DMS153 treated with DMSO at 0.1 percent for 48 hours (cell line): ENCODE data around the gene DRC3.
"Not testable (repeated sequence)": the region's sequence is repeated elsewhere in the genome, so short reads cannot be mapped to it uniquely, and the experiment has no call there.

Experiments used
- DNase-seq: peaks from one replicate; lab custom pipeline; 2025; ENCODE audit not compliant: unreplicated experiment; lab: John Stamatoyannopoulos, UW

Gene DRC3

DNA sequence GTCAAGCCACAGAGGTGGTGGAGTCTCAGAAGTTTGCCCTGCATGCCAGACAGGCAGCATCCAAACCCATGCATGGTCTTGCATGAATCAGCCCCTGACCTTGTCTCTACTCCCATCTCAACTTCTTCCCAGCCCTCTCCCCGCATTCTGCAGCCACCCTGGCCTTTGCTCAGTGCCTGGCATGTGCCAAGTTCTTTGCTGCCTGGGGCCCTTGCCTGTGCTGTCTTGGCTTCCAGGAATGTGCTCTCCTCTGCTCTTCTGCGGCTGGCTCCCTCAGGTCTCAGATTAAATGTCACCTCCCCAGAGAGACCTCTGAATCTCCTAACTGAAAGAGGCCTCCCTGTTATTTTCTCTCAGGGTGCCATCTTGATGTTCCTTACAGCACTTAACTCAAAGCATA is 17.6 kb downstream of the DRC3 start:
- DNase-seq, result no peak

DNA sequence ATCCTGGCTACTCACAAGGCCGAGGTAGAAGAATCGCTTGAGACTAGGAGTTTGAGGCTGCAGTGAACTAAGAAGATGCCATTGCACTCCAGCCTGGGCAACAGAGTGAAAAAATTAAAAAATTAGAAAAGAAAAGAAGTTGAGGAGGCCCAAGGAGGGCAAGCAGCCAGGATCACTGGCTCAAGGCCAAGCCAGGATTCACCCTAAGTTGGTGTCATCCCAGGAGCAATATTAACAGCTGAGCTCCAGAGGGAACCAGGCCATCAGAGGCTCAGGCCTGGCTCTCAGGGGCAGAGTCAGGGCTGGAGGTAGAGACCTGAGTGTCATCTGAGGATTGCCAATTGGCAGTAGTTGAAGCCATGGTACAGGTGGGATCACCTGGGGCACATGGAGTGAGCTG is 20.7 kb downstream of the DRC3 start:
- no peak for DNase-seq

DNA sequence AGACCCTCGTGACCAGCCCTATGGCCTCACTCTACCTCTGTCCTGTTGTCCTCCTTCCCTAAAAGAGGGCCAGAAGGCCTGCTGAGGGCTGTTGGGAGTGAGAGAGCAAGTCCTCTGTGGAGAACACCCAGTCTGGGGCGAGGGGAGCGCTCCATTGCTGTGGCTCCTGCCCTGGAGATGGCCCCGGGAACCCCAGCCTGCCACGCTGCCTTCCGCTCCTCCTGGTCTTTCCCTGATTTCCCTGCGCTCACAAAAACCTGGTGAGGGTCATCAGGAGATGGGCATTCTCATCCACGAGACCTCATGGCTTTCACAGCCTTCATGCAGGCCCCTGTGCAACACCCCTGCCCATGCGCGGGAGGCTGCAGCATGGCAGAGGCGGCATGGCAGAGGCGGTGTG is 21.2 kb downstream of the DRC3 start:
- no peak for DNase-seq

DNA sequence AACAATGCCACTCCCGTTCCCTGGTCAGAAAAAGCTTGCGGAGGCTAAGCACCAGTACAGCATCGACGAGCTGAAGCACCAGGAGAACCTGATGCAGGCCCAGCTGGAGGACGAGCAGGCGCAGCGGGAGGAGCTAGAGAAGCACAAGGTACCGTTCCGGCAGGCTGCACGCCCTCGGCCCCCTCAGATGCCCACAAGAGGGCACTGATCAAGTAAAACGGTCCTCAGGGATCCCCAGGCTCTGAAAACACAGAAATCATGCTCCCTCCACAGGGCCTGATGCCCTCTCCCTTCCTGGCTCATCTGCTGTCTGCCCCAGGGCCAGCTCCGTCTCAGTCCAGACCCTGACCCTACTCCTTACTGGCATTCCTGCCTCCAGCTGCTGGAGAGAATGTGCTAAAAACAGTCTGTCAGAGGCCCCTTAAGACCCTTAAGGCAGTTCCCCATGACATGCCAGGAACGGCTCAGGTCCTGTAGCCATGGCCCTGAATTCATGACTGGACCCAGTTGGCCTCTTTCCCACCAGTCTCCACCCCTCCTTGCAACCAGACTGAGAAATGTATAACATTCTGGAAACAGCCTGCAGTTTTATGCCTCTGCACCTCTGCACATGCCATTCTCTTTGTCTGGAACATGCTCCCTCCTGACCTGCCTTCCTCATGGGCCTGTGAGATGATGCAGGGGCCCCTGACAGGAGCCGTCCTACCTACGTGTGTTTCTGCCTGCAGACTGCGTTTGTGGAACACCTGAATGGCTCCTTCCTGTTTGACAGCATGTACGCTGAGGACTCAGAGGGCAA is 21.8 kb downstream of the DRC3 start:
- DNase-seq, result no peak

DNA sequence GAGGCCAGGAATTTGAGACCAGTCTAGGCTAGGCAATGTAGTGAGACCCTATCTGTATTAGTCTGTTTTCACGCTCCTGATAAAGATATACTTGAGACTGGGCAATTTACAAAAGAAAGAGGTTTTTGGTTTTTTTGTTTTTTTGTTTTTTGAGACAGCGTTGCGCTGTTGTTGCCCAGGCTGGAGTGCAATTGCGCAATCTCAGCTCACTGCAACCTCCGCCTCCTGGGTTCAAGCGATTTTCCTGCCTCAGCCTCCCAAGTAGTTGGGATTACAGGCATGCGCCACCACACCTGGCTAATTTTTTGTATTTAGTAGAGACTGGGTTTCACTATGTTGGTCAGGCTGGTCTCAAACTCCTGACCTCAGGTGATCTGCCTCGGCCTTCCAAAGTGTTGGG is 23.2 kb downstream of the DRC3 start:
- DNase-seq, result not testable (repeated sequence)

DNA sequence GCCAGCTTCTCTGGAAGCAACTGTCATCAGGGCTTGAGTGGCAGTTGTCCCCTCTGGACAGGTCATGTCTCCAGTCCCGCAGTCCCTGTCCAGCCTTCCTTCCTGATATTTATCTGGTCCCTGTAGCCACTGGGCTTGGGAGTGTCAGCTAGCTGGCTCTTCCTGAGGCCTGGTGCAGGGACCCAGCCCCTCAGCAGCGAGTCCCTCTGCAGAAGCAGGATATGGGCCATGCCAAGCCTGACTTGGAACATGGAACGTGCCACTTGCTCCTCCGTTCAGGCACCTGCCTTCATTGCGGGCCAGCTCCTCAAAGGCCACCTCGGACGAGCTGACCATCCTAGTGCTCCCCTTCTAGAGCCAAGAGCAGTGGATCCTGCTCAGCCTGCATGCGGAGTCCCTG is 26.3 kb downstream of the DRC3 start:
- DNase-seq, result no peak

DNA sequence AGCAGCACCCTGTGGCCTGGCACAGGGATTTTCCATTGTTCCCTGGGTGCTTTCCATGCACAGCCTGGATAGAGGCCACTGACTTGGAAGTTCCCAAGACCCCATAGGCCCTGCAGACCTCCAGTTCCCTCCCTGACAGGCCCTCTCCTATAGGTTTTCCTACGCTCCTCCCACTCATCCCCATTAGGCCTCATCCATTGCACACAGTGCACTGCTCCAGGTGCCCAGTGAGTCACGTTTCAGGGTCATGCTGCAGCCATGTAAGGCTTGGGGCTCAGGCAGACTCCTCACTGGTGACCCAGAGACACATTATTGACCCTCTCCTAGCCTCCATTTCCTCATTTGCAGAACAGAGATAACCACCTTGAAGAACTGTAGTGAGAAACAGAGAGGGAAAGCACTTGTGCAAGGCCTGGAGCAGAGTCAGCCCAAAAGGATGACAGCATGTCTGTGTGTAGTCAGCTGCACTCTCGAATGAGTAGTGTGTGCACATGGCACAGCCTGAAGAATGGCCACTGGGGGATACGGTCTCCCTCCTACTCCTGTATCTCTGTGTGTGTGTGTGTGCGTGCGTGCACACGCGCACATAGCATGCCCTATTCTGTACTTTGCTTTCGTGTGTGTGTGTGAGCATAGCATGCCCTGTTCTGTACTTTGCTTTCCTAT is 26.8 kb downstream of the DRC3 start:
- no peak for DNase-seq

DNA sequence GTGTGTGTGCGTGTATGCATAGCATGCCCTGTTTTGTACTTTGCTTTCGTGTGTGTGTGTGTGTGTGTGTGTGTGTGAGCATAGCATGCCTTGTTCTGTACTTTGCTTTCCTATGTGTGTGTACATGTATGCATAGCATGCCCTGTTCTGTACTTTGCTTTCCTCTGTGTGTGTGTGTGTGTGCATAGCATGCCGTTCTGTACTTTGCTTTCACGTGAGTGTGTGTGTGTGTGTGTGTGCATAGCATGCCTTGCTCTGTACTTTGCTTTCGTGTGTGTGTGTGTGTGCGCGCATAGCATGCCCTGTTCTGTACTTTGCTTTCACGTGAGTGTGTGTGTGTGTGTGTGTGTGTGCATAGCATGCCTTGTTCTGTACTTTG is 27.4 kb downstream of the DRC3 start:
- no peak for DNase-seq

DNA sequence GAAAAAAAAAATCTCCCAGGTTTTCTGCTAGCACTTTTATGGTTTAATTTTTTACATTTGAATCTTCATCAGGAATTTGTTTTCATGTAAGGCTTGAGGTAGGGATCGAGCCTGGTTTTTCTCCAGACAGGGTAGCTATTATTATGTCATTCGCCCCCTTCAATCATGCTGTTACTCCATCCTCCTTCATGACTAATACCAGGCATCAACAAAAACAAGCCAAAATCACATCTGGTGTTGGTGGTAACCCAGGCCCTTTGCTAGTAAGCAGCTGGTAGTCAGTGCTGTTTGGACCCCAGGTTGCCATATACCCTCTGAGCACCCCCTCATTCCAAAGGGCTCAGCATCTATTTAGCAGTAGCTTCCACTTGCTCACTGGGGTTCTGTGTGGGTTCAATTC is 29.5 kb downstream of the DRC3 start:
- no peak for DNase-seq

DNA sequence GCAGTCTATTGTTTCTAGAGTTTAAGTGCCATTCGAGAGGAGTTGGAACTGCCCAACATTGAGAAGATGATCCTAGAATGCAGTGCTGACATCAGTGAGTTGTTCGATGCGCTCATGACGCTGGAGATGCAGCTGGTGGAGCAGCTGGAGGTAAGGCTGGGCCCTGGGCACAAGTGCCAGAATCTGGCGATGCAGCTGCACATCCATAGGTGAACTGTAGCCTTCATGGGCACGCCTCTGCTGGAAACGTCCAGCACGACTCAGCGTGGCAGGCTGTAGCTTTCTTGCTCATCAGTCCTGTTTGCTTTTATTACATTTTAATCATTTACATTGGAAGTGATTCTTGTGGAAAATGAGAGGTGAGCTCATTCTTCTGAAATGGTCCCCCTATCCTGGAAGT is 31.7 kb downstream of the DRC3 start:
- DNase-seq, result no peak

DNA sequence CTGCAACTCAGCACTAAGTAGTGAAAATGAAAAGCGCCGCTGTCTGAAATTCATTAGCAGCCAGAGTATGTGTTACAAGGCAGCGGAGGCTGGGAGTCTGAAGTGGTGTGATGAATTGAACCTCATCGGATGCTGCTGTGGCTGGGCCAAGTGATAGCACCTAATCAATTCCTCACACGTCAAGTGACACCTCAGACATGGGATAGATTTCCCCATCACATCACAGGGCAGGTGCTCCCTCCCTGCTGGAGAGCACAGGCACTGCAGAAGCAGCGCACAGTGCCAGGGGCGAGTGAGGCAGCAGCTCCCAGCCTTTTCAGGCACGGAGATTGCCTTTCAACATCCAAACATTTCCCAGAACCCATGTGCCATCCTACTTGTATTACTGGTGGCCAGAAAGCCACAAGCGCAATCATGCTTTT is 32.2 kb downstream of the DRC3 start:
- no peak for DNase-seq

DNA sequence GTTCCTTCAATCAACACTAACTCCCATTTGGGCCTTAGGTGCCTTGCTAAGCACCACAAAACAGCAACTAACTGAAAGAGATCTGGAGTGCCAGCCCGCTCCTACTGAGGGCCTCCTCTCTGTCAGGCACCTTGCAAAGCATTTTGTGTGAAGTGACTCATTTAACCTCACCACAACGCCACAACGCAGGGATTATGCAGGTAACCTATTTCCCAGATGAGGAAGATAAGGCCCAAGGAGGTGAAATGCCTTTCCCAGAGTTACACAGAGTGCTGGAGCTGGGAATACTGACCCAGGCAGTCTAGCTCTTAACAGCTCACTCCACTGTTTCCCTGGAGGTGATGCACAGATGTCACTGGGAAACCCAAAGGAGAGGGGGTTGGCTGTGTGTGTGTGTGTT is 32.8 kb downstream of the DRC3 start:
- no peak for DNase-seq

DNA sequence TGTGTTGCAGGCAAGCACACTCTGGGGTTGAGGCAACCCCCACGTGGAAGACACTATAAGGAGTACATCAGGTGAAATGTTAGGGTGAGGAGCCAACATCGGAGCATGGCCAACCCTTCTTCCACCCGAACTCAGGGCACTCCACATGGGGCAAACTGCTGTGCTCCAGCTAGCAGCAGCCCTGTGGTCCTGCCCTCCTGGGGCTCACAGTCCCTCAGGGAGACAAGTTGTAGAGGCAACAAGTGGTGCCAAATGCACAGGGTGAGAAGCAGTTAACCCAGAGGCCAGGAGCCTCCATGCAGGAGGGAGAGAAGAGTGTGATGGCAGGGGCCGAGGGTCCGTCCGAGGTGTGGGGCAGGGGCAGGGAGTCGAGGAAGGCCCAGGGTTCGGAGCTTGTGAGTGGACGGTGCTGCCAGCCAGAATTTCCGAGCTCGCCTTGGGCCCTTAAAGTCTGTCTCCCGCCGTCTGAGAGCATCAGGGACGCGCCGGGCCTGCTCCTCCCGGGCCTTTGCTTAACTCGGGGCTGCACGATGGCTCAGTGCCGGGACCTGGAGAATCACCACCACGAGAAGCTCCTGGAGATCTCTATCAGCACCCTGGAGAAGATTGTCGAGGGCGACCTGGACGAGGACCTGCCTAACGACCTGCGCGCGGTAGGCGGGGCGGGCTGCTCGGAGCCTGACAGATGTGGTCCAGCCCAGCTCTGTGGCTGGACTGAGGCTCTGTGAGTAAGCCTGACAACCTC is 34.0 kb downstream of the DRC3 start:
- DNase-seq, result no peak

DNA sequence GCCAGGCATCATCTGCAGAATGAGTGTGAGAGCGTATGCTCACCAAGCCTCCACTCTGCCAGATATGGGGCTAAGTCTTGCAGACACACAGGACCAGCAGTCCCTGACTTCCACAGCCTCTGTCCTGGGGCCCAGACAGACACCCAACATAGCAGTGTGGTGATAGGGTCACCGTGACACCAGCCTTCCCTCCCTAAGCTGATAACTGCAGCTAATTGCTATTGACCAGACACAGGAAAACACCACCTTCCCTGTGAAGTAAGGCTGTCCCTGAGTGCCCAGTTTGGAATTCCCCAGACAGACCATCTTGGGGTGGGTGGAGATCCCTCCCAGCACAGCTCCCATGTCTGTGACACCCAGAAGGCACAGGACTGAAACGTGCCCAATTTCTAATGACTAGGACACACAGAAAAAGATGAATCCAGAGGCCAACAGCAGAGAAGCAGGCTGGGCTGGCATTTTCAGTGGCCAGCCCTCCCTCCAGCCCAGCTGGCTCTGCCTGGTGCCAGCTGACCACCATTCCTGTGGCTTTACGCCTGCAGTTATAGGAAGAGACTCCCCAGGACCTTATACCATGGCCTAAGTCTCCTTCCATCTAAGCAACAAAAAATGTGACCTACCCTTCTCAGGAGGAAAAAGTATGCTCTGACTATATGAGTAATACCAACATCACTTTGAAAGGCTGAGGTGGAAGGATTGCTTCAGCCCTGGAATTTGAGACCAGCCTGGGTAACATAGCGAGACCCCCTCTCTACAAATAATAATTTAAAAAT is 36.0 kb downstream of the DRC3 start:
- DNase-seq, result no peak

DNA sequence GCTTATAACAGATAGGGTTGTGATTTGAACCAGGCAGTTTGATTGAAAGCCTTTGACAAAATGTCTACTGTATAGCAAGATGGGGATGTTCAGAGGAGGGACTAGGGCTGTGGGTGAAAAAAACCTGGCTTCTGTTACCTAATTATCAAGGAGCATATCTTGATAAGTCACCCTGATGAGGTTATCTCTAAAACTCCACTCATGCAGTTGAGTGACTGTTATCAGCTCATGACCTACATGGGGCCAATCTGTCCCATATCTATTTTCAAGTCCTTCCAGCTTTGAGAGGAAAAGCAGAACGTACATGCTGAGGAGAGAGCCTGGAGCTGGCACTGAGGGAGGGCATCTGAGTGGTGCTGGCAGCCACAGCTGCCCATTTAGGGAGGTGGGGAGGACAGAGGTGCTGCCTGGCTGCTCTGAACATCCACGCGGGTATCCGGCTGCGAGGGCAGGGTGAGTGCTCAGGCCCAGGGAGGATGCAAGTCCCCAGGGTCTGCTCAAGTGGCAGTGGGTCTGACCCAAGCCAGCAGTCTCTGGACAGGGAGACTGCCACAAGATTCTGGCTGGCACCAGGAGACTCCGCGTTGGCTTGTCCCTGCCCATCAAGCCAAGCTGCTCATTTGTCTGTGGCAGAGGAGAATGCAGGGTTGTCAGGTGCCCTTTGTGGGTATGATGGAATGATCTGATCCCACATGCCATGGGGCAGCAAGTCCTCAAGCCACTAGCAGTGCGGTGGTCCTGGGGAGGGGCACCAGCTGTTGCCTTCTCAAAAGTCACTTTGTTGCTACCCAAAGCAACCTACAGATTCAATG is 37.2 kb downstream of the DRC3 start:
- DNase-seq, result no peak

DNA sequence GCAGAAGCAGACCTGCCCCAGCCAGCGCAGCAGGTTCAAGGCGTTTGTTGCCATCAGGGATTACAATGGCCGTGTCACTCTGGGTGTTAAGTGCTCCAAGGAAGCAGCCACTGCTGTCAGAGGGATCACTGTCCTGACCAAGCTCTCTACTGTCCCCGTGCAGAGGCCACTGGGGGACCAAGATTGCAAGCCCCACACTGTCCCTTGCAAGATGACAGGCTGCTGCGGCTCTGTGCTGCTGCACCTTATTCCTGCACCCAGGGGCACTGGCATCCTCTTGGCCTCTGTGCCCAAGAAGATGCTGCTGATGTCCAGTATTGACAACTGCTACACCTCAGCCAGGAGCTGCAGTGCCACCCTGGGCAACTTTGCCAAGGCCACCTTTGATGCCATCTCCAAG is 38.6 kb downstream of the DRC3 start:
- no peak for DNase-seq

DNA sequence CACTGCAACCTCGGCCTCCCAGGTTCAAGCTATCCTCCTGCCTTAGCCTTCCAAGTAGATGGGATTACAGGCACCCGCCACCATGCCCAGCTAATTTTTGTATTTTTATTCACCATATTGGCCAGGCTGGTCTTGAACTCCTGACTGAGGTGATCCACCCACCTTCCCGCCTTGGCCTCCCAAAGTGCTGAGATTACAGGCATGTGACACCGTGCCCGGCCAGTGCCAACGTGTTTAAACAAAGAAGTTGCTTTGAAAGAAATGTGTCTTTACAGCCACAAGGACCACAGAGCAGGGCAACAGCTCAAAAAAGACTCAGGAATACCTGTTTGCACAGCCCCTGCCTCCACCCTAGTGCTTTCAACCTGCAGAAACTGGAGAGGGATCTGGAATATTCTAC is 41.3 kb downstream of the DRC3 start:
- DNase-seq, result no peak

DNA sequence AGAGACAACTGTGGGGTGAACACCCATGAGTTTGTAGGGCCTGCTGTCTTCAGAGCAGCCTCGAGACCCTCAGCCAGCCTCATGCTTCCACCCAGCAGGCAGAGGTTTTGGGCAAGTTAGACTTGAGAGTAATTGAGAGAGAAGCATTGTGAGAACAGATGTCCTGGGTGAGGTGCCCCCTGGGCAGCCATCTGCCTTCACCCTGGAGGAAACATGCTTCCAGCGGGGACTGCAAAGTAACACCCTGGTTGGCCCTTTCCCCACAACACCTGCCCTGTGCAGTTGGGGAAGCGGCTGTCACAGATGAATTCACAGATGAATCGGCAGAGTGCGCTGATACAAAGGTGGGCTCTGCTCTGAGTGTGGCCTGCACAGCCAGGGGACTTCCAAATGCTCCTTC is 42.9 kb downstream of the DRC3 start:
- DNase-seq, result no peak

DNA sequence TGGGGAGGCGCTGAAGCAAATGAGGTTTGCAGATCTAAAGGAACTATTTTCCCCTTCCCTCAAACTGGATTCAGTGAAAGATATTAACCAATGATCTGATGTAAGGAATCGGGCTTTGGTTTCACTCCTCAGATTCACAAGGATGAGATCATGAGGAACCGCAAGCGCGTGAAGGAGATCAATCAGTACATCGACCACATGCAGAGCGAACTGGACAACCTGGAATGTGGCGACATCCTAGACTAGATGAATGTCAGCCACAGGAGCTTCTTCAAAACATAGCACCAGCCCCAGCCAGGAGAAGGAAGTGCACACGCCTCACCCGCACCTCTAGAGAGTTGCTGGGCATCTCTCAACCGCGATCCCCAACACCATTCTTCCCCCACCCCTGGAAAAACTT is 43.8 kb downstream of the DRC3 start:
- no peak for DNase-seq

DNA sequence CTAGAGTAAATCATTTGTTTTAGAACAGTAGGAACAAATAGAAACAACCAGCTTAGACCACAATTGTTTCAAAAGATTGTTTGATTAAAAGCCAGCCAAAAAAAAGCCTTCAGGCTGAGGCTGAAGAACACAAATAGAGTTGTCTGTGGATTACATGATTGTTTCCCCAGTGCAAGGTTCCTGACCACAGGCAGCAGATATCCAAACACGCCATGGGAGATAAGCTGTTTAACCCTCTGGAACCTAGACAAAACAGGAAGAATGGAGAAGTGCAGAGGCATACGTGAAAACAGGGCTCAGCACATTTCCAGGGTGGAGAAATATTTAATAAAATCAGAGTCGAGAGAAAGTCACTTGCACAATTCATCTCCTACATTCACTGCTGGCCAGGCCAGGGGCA is 45.3 kb downstream of the DRC3 start:
- no peak for DNase-seq
